ENCODE measurements around the gene EID2B. TPM values are rescaled to one million over a fixed set of nuclear protein-coding genes. Genes with fewer than 3 reads are reported as not detected.

Gene EID2B
- total and polyA plus RNA-seq, 10 of the 15 experiments (the other 5 are each of a cell fraction or from before 2014, with no cell fraction given) = 2.9 to 10.1 (median 5.0) TPM

DNA sequence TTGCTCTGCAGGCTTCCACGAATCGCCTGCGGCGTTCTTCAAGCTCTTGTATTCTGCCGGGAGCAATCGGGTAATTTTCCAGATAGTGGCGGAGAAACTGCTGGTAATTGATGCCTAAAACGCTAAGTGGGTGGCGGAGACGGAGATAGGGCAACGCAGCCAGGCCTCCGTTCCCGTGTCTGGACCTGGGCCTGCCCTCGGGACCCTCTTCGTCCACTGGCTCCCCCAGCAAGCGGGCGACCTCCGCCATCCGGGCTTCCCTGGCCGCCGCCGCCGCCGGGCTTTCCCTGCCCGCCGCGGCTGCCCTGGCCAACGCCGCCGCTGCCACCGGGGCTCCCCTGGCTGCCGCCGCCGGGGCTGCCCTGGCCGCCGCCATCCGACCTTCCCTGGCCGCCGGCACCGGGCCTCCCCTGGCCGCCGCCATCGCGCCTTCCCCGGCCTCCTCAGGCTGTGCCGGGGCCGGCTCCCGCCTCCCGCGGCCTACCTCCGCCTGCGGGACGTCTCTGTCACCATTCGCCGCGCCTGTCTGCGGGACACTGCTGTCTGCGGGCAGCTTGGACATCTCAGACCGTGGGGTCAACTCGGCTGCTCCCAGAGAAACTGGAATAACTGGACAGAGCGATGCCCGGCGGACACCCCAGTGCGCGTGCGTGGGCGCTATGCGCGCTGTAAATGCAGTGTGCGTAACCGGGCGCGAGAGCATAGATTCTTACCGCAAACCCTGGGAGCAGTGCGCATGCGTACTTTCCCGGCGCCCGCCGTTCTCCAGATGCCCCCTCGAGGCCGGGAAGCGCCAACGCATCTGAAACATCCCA lies 7.1 kb upstream of the EID2B start, which contains the start of gene EID2 (continued):
- no peak for TF ChIP-seq ZBTB40 (IDR thresholded peaks at IDR 0.05; ENCODE audit: borderline replicate concordance)
- TF ChIP-seq MEF2B (IDR thresholded peaks at IDR 0.05; ENCODE audit: partially characterized antibody, poor library complexity, severe bottlenecking) = no peak
- TF ChIP-seq TCF12 (IDR thresholded peaks at IDR 0.05; ENCODE audit: low read depth, low read length) = no peak
- TF ChIP-seq BCLAF1 (IDR thresholded peaks at IDR 0.05) = 0 out of 2 replicates have a peak, but pooled peaks have one; percentile 54
- no peak for TF ChIP-seq HDAC2 (IDR thresholded peaks at IDR 0.05)
- TF ChIP-seq, protein P1, sequence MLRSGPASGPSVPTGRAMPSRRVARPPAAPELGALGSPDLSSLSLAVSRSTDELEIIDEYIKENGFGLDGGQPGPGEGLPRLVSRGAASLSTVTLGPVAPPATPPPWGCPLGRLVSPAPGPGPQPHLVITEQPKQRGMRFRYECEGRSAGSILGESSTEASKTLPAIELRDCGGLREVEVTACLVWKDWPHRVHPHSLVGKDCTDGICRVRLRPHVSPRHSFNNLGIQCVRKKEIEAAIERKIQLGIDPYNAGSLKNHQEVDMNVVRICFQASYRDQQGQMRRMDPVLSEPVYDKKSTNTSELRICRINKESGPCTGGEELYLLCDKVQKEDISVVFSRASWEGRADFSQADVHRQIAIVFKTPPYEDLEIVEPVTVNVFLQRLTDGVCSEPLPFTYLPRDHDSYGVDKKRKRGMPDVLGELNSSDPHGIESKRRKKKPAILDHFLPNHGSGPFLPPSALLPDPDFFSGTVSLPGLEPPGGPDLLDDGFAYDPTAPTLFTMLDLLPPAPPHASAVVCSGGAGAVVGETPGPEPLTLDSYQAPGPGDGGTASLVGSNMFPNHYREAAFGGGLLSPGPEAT (IDR thresholded peaks at IDR 0.05; ENCODE audit: low read depth) = 0 out of 2 replicates have a peak, but pooled peaks have one; percentile 21
- no peak for TF ChIP-seq EP300 (IDR thresholded peaks at IDR 0.05; ENCODE audit: borderline replicate concordance in 1 of 2, control insufficient read depth in 1 of 2, low read depth in 2 of 2, low read length in 2 of 2)
- TF ChIP-seq BRCA1 (IDR thresholded peaks at IDR 0.05; ENCODE audit: low read depth, low read length) = no peak
- TF ChIP-seq RCOR1 (conservative IDR thresholded peaks at IDR 0.05; ENCODE audit: low read depth, low read length) = no peak
- TF ChIP-seq BMI1 (IDR thresholded peaks at IDR 0.05; ENCODE audit: borderline replicate concordance) = no peak
- no peak for TF ChIP-seq FOS (IDR thresholded peaks at IDR 0.05; ENCODE audit: borderline replicate concordance, extremely low read depth, insufficient read length)
- TF ChIP-seq SMARCA5 (IDR thresholded peaks at IDR 0.05) = peak; percentile 21
- TF ChIP-seq CEBPB (IDR thresholded peaks at IDR 0.05; ENCODE audit: borderline replicate concordance in 1 of 2, low read depth in 2 of 2, low read length in 2 of 2) = no peak
- TF ChIP-seq CEBPZ (IDR thresholded peaks at IDR 0.05; ENCODE audit: low read depth, low read length) = no peak
- no peak for TF ChIP-seq ASH2L (IDR thresholded peaks at IDR 0.05; ENCODE audit: borderline replicate concordance, low read depth)
